ENCODE measurements around the gene CCHCR1. TPM values are rescaled to one million over a fixed set of nuclear protein-coding genes. Genes with fewer than 3 reads are reported as not detected.

The CCHCR1 gene
- 23.4 and 32.3 TPM in 2 replicates for total RNA-seq

GRCh38 chr6:31157513-31158139 is at the start of gene CCHCR1:
Gene CCHCR1 (minus strand): TSS chr6:31157802. CDS start chr6:31157600, 202 bp downstream.

GRCh38 chr6:31170600-31170881 is 12.9 kb upstream of the CCHCR1 start, which contains the start of gene POU5F1:
Gene POU5F1 (minus strand): TSS chr6:31170682. CDS start chr6:31170620, 62 bp downstream.

GRCh38 chr6:31158140-31158862 is 699 bp upstream of the CCHCR1 start, which contains the start of gene TCF19:
Gene TCF19 (plus strand): TSS chr6:31158589. CDS start chr6:31159470, 881 bp downstream.

GRCh38 chr6:31138982-31139381 is 18.6 kb downstream of the CCHCR1 start, which contains the start of gene PSORS1C2:
Gene PSORS1C2 (minus strand): TSS chr6:31139066. CDS start chr6:31139026, 40 bp downstream.

GRCh38 chr6:31120151-31120915 is 37.3 kb downstream of the CCHCR1 start, which contains the start of gene CDSN:
Gene CDSN (minus strand): TSS chr6:31120446. CDS start chr6:31120419, 27 bp downstream.

GRCh38 chr6:31114541-31114878 is 43.1 kb downstream of the CCHCR1 start, which contains the start of gene PSORS1C1:
Gene PSORS1C1 (plus strand): TSS chr6:31114800. CDS start chr6:31129633, 14,833 bp downstream.

GRCh38 chr6:31112478-31112877 is 45.1 kb downstream of the CCHCR1 start, which contains the start of gene C6orf15:
Gene C6orf15 (minus strand): TSS chr6:31112575. CDS start chr6:31112555, 20 bp downstream.

Other genes with a start within 250 kb of the CCHCR1 start
- gene GTF2H4, start 249.6 kb downstream of the CCHCR1 start, total RNA-seq: 12.4 and 22.3 TPM in 2 replicates
- 17.9 and 20.8 TPM in 2 replicates for gene VARS2, start 243.6 kb downstream of the CCHCR1 start, total RNA-seq
- not detected in 2 replicates for gene SFTA2, start 225.6 kb downstream of the CCHCR1 start, total RNA-seq
- not detected in 2 replicates for gene MUCL3, start 216.8 kb downstream of the CCHCR1 start, total RNA-seq
- gene MUC21, start 174.1 kb downstream of the CCHCR1 start, total RNA-seq: not detected in 2 replicates
- not detected in 2 replicates for gene MUC22, start 147.3 kb downstream of the CCHCR1 start, total RNA-seq
- not detected in 2 replicates for gene C6orf15, start 45.2 kb downstream of the CCHCR1 start, total RNA-seq
- 0.18 TPM in 1 of 2 replicates, not detected in the other for gene PSORS1C1, start 43.0 kb downstream of the CCHCR1 start, total RNA-seq
- gene CDSN, start 37.4 kb downstream of the CCHCR1 start, total RNA-seq: not detected in 2 replicates
- gene PSORS1C2, start 18.7 kb downstream of the CCHCR1 start, total RNA-seq: not detected in 2 replicates
- 30.6 and 34.0 TPM in 2 replicates for gene TCF19, start 787 bp upstream of the CCHCR1 start, total RNA-seq
- not detected in 2 replicates for gene POU5F1, start 12.9 kb upstream of the CCHCR1 start, total RNA-seq
- gene HLA-C, start 114.3 kb upstream of the CCHCR1 start, total RNA-seq: 479 and 546 TPM in 2 replicates
- 276 and 296 TPM in 2 replicates for gene HLA-B, start 199.4 kb upstream of the CCHCR1 start, total RNA-seq
- 104 and 132 TPM in 2 replicates for gene MICA, start 245.8 kb upstream of the CCHCR1 start, total RNA-seq

Measured in myometrial cell (primary cell).